Liver (tissue), 3 donors: ENCODE data around the gene DOK5.

Experiments
- RAD21 ChIP-seq, 2 donors: IDR thresholded peaks; 2 replicates each; pipeline ENCODE4 v1.6.1; 2016; ENCODE audit warnings: antibody characterized with exemption in 2 of 2, mild to moderate bottlenecking in 2 of 2
- RXRA ChIP-seq, 2 donors: IDR thresholded peaks; 2 replicates each; pipeline ENCODE4 v1.6.1; 2017 to 2018; ENCODE audit warnings: antibody characterized with exemption in 2 of 2, mild to moderate bottlenecking in 1 of 2
- SP1 ChIP-seq: IDR thresholded peaks from 2 replicates; pipeline ENCODE4 v1.6.1; 2018; ENCODE audit warnings: antibody characterized with exemption, mild to moderate bottlenecking
- TF ChIP-seq, protein P1 (sequence below): fragments of 150-350 bp; IDR thresholded peaks from 2 replicates; pipeline ENCODE4 v1.5.1; 2017; ENCODE audit warnings: improper control_type of control experiment, low read depth, low read length; ENCODE audit not compliant: missing input control
- TF ChIP-seq, protein P2 (sequence below): IDR thresholded peaks from 2 replicates; pipeline ENCODE4 v1.6.1; 2016; ENCODE audit warnings: antibody characterized with exemption
- donor health status: healthy.
- donor health status: healthy.

DNA sequence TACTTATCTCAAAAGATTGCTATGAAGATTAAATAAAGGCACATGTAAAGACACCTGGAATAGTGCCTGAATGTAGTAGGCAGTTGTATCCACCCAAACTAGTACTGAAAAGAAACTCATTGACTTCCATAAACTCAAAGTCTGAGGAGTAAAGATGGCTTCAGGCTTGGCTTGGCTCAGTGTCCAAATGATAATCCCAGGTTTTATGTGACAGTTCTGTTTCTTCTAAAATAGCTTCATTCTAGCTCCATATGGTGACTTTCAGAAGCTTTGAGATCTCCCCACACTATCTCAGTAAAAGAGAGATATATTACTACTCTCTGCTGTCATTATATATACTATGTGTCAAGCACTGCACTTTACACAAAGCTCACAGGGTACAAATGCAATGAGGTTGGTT lies 121.3 kb downstream of the DOK5 start:
- TF ChIP-seq, protein P1, sequence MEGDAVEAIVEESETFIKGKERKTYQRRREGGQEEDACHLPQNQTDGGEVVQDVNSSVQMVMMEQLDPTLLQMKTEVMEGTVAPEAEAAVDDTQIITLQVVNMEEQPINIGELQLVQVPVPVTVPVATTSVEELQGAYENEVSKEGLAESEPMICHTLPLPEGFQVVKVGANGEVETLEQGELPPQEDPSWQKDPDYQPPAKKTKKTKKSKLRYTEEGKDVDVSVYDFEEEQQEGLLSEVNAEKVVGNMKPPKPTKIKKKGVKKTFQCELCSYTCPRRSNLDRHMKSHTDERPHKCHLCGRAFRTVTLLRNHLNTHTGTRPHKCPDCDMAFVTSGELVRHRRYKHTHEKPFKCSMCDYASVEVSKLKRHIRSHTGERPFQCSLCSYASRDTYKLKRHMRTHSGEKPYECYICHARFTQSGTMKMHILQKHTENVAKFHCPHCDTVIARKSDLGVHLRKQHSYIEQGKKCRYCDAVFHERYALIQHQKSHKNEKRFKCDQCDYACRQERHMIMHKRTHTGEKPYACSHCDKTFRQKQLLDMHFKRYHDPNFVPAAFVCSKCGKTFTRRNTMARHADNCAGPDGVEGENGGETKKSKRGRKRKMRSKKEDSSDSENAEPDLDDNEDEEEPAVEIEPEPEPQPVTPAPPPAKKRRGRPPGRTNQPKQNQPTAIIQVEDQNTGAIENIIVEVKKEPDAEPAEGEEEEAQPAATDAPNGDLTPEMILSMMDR: no peak
- TF ChIP-seq, protein P2, sequence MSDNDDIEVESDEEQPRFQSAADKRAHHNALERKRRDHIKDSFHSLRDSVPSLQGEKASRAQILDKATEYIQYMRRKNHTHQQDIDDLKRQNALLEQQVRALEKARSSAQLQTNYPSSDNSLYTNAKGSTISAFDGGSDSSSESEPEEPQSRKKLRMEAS: no peak
- TF ChIP-seq SP1: no peak
- no peak for TF ChIP-seq RXRA (IDR thresholded peaks at IDR 0.05)
- no peak for TF ChIP-seq RAD21 (IDR thresholded peaks at IDR 0.05)
